ENCODE measurements around the gene OAS2. TPM values are rescaled to one million over a fixed set of nuclear protein-coding genes. Genes with fewer than 3 reads are reported as not detected.

Gene OAS2
- total and polyA plus RNA-seq, 2 experiments from 2014 or later, result 0.50 TPM; not detected in 1

- Histone ChIP-seq H3K27ac (no peak overlapping the region), H2AFZ (no peak overlapping the region), H4K20me1 (ENCODE audit: insufficient read depth, poor library complexity, severe bottlenecking) (no peaks in the 10 kb centered on the region), H3K4me2 (no peak overlapping the region), H3K27me3 (no peaks in the 10 kb centered on the region), H3K36me3 (replicated peaks; ENCODE audit: insufficient read depth, low read depth) (no peaks in the 10 kb centered on the region), H3K79me2 (no peaks in the 10 kb centered on the region), H3K4me1 (ENCODE audit: insufficient read depth) (no peaks in the 10 kb centered on the region), H3K9me2 (replicated peaks; ENCODE audit: insufficient read depth) (no peaks in the 10 kb centered on the region), H3K4me3 (no peak overlapping the region), H3K9me3 (ENCODE audit: low read depth) (no peaks in the 10 kb centered on the region)
- no peak for TF ChIP-seq EZH2 (IDR thresholded peaks at IDR 0.05; ENCODE audit: borderline replicate concordance)
- TF ChIP-seq, protein P1, sequence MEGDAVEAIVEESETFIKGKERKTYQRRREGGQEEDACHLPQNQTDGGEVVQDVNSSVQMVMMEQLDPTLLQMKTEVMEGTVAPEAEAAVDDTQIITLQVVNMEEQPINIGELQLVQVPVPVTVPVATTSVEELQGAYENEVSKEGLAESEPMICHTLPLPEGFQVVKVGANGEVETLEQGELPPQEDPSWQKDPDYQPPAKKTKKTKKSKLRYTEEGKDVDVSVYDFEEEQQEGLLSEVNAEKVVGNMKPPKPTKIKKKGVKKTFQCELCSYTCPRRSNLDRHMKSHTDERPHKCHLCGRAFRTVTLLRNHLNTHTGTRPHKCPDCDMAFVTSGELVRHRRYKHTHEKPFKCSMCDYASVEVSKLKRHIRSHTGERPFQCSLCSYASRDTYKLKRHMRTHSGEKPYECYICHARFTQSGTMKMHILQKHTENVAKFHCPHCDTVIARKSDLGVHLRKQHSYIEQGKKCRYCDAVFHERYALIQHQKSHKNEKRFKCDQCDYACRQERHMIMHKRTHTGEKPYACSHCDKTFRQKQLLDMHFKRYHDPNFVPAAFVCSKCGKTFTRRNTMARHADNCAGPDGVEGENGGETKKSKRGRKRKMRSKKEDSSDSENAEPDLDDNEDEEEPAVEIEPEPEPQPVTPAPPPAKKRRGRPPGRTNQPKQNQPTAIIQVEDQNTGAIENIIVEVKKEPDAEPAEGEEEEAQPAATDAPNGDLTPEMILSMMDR (IDR thresholded peaks at IDR 0.05; ENCODE audit: poor library complexity), result no peak
- no peak for TF ChIP-seq EZH2phosphoT487 (IDR thresholded peaks at IDR 0.05; ENCODE audit: low read depth, severe bottlenecking, unreplicated experiment)
- DNase-seq (ENCODE audit: low spot score), result no peak
- WGBS (ENCODE audit: low lambda C conversion rate, missing lambda C conversion rate), result 87% methylated on average over 7 of the region's 7 CpGs
Observed at GRCh38 chr12:112997506-112997905, 19.2 kb downstream of the OAS2 start.

- no peak for DNase-seq (ENCODE audit: low spot score)
Observed at GRCh38 chr12:112998987-112999767, 20.9 kb downstream of the OAS2 start.

GRCh38 chr12:113000433-113000832, 22.1 kb downstream of the OAS2 start:
- no peak for TF ChIP-seq EZH2 (IDR thresholded peaks at IDR 0.05; ENCODE audit: borderline replicate concordance)
- TF ChIP-seq, protein P1 (IDR thresholded peaks at IDR 0.05; ENCODE audit: poor library complexity), result no peak
- TF ChIP-seq EZH2phosphoT487 (IDR thresholded peaks at IDR 0.05; ENCODE audit: low read depth, severe bottlenecking, unreplicated experiment), result no peak
- 92% methylated on average over 6 of the region's 6 CpGs for WGBS (ENCODE audit: low lambda C conversion rate, missing lambda C conversion rate)
- no peaks in the 10 kb centered on the region for H3K4me1 ChIP-seq (ENCODE audit: insufficient read depth)
- no peak overlapping the region for H3K4me2 ChIP-seq
- no peak overlapping the region for H3K27ac ChIP-seq
- no peaks in the 10 kb centered on the region for H3K79me2 ChIP-seq
- H2AFZ ChIP-seq, result no peak overlapping the region
- no peaks in the 10 kb centered on the region for H4K20me1 ChIP-seq (ENCODE audit: insufficient read depth, poor library complexity, severe bottlenecking)
- H3K27me3 ChIP-seq, result peaks cover 10% of the 10 kb centered on the region
- no peaks in the 10 kb centered on the region for H3K36me3 ChIP-seq (replicated peaks; ENCODE audit: insufficient read depth, low read depth)
- H3K4me3 ChIP-seq, result no peak overlapping the region
- H3K9me3 ChIP-seq (ENCODE audit: low read depth), result no peaks in the 10 kb centered on the region
- H3K9me2 ChIP-seq (replicated peaks; ENCODE audit: insufficient read depth), result no peaks in the 10 kb centered on the region
- no peak for DNase-seq (ENCODE audit: low spot score)

More at GRCh38 chr12:112998987-112999767, 20.9 kb downstream of the OAS2 start:
- Histone ChIP-seq H3K27me3 (peaks cover 10% of the 10 kb centered on the region), H2AFZ (no peak overlapping the region), H3K79me2 (no peaks in the 10 kb centered on the region), H3K4me1 (ENCODE audit: insufficient read depth) (no peaks in the 10 kb centered on the region), H3K4me3 (no peak overlapping the region), H3K36me3 (replicated peaks; ENCODE audit: insufficient read depth, low read depth) (no peaks in the 10 kb centered on the region), H3K9me3 (ENCODE audit: low read depth) (no peaks in the 10 kb centered on the region), H4K20me1 (ENCODE audit: insufficient read depth, poor library complexity, severe bottlenecking) (no peaks in the 10 kb centered on the region), H3K4me2 (no peak overlapping the region), H3K27ac (no peak overlapping the region), H3K9me2 (replicated peaks; ENCODE audit: insufficient read depth) (no peaks in the 10 kb centered on the region)
- WGBS (ENCODE audit: low lambda C conversion rate, missing lambda C conversion rate), result 74% methylated on average over 9 of the region's 12 CpGs
- TF ChIP-seq EZH2phosphoT487 (IDR thresholded peaks at IDR 0.05; ENCODE audit: low read depth, severe bottlenecking, unreplicated experiment) (no peak), EZH2 (IDR thresholded peaks at IDR 0.05; ENCODE audit: borderline replicate concordance) (no peak)
- TF ChIP-seq, protein P1 (IDR thresholded peaks at IDR 0.05; ENCODE audit: poor library complexity), result no peak

Data from hepatocyte (in vitro differentiated cells).